NB4 (cell line): ENCODE data around the gene RPL36.
"Not testable (repeated sequence)": the region's sequence is repeated elsewhere in the genome, so short reads cannot be mapped to it uniquely, and the experiment has no call there.

Source experiments
- DNase-seq: peaks from one replicate; pipeline ENCODE4 v3.0.0; 2010; ENCODE audit warnings: low read depth
- H3K4me3 ChIP-seq: one replicate; pipeline ENCODE4 v1.5.1; 2011; ENCODE audit warnings: mild to moderate bottlenecking, low read depth, low read length, moderate library complexity
- CTCF ChIP-seq: IDR thresholded peaks from one replicate; pipeline ENCODE4 v1.5.1; 2012; ENCODE audit warnings: low read depth, low read length
- MAX ChIP-seq: IDR thresholded peaks from 2 replicates; pipeline ENCODE4 v1.6.1; 2011; ENCODE audit warnings: low read depth, low read length
- MYC ChIP-seq: IDR thresholded peaks from 2 replicates; pipeline ENCODE4 v1.6.1; 2011; ENCODE audit warnings: low read depth, low read length
- POLR2A ChIP-seq: IDR thresholded peaks from 2 replicates; pipeline ENCODE4 v1.6.1; 2011; ENCODE audit warnings: mild to moderate bottlenecking; ENCODE audit not compliant: insufficient read length; ENCODE audit errors: extremely low read depth

RPL36 gene

GRCh38 chr19:5683177-5683886 lies 6.8 kb upstream of the RPL36 start:
- no peak overlapping the region for H3K4me3 ChIP-seq
- no peak for DNase-seq
- no peak for TF ChIP-seq MYC
- TF ChIP-seq CTCF, result no peak
- TF ChIP-seq MAX, result no peak
- TF ChIP-seq POLR2A, result no peak

GRCh38 chr19:5684694-5685430 lies 5.2 kb upstream of the RPL36 start:
- H3K4me3 ChIP-seq, result no peak overlapping the region
- no peak for TF ChIP-seq MAX
- TF ChIP-seq POLR2A, result no peak
- no peak for TF ChIP-seq MYC
- TF ChIP-seq CTCF, result no peak
- no peak for DNase-seq

GRCh38 chr19:5686326-5686646 lies 3.8 kb upstream of the RPL36 start:
- no peak for DNase-seq
- TF ChIP-seq MAX (no peak), CTCF (no peak), MYC (no peak), POLR2A (no peak)
- H3K4me3 ChIP-seq, result no peak overlapping the region

- no peak; the same call in none of the 2 replicates for TF ChIP-seq MYC
- TF ChIP-seq POLR2A, result no peak
- TF ChIP-seq CTCF, result peak; percentile 57
- peak; percentile 57; the same call in 1 of the 2 replicates for TF ChIP-seq MAX
- H3K4me3 ChIP-seq, result peak overlapping the region; percentile 34
- peak; percentile 89 for DNase-seq
Measured at GRCh38 chr19:5686647-5687359, 3.3 kb upstream of the RPL36 start.

GRCh38 chr19:5687360-5688198 lies 2.5 kb upstream of the RPL36 start:
- no peak for DNase-seq
- no peak overlapping the region for H3K4me3 ChIP-seq
- TF ChIP-seq MAX (no peak), POLR2A (no peak), MYC (no peak), CTCF (no peak)

- not testable (repeated sequence) for H3K4me3 ChIP-seq, DNase-seq
Measured at GRCh38 chr19:5688262-5688881, 1.7 kb upstream of the RPL36 start.
